Epidermal melanocyte (primary cell): ENCODE measurements around the gene MYO7B.
A peak's percentile ranks its signal among the peaks of the same experiment; 100 is the strongest.

Source experiments
- DNase-seq: peaks from one replicate; pipeline ENCODE4 v3.0.0; 2011; ENCODE audit warnings: low spot score; ENCODE audit not compliant: insufficient read length

MYO7B gene

DNA sequence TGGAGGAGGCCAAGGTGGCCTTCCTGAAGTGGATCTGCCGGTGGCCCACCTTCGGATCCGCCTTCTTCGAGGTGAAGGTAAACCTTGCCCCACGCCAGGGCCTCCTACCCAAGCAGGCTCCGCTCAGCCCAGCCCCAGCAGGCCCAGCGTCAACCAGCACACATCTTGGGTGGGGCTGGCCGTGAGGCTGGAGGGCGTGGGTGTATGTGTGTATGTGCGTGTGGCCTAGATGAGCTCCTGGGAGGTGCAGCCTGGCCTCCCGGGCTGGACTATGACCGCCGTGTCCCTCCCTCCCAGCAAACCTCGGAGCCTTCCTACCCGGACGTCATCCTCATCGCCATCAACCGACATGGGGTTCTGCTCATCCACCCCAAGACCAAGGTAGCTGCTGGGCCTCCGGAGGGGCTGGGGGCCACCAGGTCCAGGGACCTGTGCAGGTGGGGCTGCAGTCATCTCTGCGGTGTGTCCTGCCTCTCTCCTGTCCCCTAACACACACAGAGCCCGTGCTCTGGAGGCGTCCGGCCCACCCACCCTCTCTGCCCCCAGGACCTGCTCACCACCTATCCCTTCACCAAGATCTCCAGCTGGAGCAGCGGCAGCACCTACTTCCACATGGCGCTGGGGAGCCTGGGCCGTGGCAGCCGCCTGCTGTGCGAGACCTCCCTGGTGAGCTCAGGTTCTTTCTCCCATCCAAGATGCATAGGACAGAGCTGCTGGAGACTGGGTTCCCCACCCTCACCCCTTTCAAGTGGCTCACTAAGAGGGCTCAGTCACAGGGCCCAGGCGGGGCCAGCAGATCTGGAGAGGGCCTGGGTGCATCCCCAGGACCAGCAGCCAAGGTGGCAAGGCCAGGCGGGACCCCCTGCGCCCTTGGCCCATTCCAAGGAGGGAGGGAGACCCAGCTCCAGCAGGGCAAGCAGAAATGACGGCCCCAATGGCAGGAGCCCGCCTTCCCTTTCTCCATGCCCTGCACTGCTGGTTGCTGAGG is 101.1 kb downstream of the MYO7B start:
- no peak for DNase-seq

DNA sequence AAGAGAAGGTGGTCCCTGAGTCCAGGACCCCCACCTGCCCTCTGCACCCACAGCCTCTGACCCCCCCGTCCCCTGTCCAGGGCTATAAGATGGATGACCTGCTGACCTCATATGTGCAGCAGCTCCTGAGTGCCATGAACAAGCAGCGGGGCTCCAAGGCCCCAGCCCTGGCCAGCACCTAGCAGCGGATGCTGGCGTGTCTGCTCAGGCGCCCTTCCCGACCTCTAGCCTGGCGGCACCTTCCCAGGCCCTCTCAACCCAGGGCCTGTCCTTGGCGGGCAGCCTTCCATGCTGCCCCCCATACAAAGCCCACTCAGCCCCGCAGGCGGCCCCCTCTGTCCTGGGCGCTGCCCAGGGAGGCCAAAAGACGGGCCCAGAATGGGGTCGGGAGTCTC is 101.8 kb downstream of the MYO7B start:
- no peak for DNase-seq

DNA sequence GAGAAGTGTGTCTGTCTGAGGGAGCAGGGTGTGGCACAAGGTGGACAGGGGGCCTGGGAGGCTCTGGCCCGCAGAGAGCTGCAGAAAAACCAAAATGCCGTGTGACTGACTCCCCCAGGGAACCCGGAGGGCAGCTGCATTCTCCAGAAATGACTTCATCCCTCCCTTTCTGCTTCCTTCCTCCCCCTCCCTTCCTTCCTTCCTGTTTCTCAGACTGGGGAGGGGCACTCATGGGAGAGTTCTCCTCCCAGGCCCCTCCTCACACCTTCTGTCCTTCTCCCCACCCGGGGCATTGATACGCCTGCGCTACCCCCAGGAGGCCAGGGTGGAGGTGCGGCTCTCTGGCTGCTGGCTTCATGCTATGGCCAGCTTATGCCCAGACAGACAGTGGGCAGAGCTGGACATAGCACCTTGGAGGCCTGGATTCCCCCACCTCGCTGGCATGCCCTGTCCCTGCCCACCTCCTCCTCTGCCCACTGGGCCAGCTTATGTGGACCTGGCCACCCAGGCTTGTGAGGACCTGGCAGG is 102.3 kb downstream of the MYO7B start:
- peak; percentile 71 for DNase-seq

DNA sequence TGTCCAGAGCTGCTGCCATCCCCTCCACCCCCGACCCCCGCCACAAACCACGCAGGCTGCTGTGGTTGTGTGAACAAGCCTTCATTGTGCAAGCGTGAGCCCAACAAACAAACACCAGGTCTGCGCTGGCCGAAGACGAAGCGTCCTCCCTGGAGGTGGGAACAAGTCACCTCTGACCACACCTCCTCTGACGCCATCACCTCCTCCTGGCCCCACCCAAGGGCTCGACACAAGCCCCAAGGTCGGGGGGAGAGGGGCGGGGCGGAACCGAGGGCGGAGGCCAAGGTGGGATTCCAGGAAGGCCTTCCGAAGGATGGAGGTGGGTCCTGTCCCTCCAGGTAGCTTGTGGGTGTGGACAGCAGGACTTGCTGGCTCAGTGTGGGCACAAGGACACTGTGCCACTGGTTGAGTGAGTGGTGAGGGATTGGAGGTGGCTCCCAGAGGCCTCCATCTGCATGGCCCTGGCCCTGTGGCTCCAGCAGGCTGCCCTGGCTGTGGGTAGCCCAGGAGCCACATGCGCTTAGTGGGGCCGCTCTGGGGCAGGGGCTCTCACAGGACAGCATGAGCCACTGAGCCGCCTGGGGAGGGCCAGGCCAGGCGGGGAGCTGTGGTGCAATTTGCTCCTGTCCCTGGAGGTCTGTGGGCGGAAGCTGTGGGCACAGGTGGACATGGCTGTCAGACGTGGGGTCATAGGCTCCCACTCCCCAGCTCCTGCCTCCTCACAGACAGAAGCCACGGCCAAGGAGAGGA is 103.1 kb downstream of the MYO7B start:
- no peak for DNase-seq

DNA sequence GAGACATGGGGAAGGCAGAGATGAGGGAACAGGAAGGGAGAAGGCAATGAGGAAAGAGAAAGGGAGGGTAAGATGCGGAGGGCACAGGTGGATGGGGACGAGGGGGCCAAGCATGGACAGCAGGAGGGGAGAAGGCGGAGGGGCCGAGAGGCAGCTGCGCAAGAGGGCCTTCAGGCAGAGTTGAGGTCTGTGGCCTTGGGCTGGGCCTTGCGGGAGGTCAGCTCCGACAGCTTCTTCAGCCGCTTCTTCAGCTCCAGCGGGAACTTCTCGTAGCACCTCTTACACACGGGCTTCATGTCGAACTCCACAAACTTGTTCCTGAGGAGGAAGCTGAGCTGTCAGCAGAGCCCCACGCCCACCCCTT is 103.6 kb downstream of the MYO7B start:
- DNase-seq = no peak

DNA sequence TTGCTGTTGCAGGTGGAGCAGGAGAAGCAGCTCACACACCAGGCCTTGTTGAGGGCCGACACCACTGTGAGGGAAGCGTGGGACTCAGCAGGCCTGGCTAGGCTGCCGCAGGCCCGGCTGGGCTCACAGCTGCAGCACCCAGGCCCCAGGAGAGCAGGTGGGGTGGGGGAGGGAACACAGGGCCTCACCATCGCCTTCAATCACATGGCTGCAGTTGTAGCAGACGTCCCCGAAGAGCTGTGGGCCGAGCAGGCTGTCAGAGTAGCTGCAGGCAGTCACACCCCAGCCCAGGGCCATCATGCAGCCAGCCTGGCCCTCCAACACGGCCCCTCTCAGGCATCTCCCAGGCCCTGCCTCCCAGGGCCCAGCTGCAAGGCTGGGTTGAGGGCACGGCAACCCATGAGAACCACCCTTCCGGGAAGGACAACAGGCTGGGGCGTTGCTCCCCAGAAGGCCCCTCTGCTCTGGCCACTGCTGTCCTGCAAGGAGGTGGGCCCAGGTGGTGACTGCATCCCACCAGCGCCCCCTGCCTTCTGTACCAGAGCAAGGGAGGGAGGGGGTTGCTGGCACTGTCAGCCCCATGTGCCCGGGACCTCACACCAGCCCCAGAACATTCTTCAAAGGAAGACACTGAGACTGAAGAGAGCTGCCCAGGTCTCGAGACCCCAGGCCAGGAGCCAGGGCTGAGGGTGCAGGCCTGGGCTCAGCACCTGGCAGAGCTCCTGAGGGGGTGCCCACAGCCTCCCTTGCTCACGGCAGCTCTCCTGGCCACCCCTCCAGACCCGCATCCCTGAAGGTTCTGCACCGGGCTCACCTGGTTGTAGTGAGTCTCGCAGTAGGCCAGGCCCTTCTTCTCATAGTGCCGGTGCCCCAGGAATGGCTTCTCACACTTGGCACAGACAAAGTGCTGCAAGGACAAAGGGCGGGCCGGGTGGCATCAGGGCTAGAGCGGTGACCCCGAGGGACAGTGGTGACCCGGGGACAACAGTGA is 104.9 kb downstream of the MYO7B start:
- no peak for DNase-seq

DNA sequence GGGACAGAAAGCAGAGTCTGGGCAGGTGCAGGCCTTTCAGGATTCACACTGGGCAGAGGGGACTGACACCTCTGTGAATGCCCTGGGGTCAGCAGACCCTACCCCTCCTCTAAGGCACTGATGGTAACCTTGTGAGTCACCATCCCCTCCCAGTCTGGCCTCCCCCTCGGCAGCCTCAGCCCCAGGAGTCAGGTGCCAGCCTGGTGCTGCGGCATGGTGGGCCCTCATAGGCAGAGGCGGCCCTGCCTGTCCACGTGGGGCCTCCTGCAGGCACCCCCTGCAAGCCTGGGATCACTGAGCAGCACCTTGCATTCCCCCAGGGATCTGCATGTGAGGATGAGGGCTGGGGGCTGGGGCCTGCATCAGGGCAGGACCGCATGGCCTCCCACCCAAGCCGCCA is 105.7 kb downstream of the MYO7B start:
- DNase-seq = no peak

DNA sequence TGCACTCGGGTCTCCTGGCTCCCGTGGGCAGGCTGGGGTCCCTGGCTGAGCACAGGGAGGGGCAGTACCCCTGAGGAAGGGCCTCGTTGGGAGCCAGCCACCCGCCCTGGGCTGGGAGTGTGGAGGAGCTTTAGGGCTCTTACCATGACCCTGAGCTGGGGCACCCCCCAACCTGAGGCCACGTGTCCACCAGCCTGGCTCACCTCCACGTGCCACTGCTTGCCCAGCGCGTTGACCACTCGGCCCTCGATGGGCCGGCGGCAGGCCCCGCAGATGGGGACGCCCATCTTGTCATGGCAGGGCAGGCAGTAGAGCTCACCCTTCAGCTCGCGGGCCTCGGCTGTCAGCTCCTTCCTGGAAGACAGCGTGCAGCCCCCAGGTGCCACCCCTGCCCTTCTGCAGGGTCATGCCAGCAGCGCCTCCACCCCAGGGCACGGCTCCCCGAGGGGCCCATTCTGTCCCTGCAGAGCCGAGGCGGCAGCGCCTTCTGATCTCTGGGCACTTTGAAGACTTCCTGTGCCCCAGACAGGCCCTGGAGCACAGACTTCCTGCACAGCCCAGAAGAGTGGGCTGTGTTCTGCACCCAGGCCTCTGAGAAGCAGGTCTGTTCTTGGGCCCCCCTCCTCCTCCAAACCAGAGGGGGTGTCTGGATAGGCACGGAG is 106.5 kb downstream of the MYO7B start:
- no peak for DNase-seq

DNA sequence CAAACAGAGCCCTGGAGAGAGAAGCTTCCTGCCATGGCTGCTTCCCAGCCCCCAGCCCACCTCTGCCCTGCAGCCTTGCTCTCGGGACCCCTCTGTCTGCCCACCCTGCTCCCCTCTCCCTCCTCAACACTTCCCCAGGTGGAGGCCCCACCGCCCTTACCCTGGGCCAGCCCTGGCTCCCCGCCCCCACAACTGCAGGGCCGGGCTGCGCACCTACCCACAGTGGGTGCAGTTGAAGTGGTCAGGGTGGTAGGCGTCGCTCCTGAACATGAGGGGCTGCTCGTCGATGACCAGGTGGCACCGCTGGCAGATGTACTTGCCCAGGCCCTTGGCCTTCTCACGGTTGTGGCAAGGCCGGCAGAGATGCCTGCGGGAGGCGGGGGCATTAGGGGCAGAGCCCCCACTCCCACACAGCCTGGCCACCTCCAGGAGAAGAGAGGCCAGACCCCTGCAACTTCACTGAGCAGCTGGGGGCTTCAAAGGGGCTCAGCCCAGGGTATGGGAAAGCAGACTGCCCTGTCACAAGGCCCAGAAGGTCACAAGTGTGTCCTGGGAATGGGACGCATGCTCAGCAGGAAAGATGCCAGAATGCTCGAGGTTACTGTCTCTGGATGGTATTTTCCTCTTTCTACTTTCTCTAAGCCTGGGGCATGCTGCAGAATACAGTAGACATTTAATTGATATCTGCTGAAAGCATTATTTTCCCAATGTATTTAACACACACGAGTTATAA is 107.4 kb downstream of the MYO7B start:
- DNase-seq = peak; percentile 89

DNA sequence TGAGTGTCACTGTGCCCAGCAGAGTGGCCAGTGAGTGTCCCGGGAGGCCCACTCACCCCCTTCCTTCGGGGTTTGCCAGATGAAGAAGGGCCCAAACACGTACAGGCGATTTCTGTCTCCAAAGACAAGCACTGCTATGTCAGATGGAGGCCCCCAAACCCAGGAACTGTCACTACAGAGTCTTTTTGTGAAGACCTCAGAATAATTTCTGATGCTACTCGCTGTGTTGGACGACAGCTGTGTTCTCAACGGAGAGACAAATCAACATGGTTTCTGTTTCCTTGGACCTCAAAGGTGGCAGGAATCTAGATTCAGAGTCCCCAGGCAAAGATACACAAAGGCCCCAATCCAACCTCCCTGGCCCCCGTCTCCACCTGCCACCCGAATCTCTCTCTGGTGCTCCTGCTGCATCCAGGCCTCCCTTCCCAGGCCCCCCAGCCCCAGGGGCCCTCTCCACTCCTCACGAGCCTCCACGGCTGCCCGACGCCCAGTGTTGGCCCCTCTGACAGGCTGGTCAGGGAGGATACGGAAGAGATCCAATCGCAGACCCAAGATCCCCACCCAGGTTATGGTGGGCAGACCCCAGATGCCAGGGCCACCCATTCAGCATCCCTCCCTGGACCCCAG is 108.1 kb downstream of the MYO7B start:
- no peak for DNase-seq

DNA sequence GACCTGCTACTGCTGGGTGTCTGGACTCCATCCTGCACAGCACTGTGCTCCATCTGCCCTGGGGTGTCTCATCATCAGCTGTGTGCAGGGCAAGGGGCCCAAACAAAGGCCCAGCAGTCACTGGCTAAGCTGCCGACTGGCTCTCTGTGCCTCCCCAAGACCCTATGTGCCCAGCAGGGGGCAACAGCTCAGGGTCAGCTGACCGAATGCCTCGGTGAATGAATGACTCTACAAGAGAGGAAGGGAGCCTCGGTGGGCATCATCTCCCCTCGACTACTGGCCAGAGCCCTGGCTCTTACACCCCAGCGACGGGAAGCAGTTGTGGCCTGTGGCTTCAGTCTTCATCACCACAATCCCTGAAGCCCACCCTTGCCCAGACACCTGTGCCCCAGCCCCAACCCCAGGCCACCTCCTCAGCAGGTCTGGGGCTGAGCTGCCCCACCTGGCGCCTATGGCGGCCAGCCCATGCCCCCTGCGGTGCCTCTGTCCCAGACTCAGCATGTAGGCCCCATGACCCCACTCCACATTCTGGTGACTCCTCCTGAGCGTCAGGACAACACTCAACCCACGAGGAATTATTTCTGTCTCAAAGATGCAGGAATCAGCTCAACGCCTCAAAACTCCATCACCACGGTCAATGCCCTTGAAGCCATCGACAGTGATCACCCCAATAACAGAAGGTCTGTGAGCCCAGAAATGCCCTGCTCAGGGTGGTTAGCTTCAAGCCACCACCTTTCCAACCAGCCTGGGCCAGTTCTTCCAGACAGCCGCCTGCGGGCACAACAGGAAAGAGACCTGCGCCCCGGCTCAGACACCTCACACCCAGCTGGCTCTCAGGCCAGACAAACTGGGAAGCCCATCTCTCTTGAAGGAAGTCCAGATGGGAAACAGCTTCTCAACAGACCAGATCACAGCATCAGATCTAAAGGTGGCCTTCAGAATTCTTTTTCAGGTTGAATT is 108.9 kb downstream of the MYO7B start:
- DNase-seq = no peak

DNA sequence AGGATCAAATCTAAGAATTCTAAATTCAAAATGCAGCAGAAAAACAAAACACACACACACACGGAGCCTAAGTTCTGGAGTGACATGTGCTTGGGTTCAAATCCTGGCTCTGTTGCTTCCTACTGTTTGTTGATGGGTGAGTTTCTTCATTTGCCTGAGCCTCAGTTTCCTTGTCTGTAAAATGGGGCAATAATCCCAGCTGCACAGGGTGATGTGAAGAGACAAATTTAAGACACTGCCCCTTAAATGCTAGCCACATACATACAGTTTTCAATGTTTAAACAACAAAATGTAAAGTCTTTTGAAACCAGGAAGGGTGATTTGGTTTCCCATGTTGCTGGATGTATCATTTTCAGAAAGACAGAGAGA is 109.5 kb downstream of the MYO7B start:
- no peak for DNase-seq

DNA sequence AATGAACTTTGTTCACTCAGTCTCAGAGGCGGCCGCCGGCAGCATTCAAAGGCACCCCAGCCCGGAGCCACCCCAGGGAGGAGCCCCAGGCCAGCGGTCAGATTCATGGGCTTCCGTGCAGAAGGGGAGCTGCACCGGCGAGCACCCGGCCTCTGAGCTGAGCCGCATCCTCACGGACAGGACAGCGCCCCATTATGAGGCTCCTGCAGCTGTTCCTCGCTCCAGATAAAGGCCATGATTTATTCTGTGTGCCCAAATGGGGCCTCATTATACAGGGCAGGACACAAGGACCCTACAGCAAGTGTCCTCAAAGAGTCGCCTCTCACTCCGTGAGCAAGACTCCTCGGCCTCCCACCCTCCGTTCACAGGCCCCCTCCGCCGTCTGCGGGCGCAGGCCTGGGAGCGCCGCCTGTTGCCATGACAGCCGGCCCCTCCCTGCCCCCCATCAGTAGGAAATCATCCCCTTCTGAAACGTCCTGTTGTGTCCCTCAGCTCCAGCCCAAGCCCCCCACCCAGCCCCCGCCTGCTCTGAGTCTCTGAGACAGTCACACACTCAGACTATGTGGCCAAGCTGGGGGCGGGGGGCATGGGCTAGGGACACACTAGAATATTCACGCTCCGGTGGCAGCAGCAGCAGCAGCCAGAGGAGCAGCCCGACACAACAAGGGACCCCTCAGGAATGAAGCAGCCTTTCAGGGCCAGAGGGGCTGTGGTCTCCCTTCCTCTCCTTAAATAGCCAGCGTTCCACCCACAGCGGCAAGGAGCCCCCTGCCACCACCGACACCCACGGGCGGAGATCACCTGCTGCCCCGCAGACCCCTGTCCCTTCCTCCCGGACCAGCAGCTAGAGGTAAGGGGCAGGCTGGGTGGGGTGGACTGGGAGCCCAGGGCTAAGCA is 110.2 kb downstream of the MYO7B start, which contains the start of gene GPR17:
Gene GPR17, plus strand, starts transcription at position 759 of the 897 bp plus-strand sequence. CDS start 4,583 bp downstream, outside the sequence.
- no peak for DNase-seq

DNA sequence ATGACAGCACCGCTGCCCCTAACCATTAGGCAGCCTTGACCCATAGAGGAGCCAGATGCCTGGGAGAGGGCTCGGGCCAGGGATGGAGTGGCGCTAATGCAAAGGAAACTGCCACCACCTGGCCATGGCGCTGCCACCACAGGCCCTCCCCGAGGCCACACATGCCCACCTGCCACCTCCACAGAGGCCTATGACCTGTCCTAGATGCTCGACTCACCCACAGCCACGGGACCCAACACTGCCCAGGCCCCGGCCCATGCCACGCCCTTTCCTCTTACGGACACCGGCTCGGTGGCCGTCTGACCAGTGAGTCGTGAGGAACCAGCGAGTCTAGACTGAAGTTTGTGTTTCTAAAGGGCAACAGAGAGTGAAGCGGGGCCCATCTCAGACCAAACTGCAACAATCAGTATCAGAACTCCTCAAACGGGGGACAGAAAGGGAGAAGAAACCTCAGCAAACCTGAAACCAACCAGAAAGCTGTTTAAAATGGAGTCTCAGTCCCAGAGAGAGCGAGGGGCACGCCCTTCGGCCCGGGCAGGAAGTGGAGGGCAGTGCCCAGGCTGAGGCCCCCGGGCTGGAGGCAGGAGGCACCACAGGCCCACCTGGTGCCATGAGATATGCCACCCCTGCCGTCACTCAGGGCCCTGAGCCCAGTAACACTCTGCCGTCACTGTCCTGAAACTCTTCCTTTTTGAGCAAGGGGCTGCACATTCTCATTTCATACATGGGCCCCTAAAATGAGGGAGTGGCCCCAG is 111.2 kb downstream of the MYO7B start:
- no peak for DNase-seq

DNA sequence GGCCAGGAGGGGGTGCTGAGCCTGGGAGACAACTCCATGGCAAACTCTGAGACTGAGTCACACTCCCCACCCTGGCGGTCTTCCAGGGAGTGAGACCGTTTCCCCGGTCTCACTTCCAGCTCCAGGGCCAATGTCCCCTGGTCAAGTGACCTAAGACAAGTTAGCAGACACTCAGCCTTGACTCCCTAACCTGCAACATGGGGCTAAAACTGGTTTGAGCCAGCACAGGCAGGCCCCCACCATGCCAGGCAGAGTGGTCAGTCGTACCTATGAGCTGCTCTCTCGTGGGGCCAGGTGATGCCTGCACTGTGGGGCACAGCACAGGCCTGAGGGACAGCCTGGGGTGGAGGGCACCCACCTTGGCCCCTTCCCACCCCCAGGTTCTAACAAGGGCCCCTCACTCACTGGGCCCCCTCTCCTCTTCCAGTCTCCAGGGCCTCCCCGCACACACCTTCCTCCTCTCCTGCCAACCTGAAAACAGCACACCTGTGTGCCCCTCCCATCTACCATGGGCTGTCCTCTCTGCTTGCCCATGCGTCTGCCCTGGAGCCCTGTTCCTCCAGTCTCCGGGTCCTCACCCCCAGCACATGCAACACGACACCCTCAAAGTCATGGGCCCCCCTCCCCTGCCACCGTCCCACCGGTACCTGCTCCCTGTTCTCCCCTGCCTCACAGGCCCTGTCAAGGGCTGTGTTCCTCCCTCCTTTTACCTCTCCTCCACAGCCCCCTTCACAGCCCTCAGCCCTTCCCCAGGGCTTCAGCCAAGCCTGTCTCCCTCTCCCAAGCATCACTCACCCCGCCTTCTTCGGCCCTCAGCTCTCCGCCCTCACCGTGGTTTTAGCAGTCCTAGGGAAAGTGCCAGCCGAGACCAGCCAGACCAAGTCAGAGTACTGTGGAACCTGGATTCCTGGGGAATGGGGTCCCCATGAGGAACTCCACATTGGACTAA is 112.0 kb downstream of the MYO7B start:
- DNase-seq = no peak
